Right cardiac atrium (tissue), 5 donors: ENCODE measurements around the gene CFTR. TPM values are rescaled to one million over a fixed set of nuclear protein-coding genes. Genes with fewer than 3 reads are reported as not detected.
"Not testable (repeated sequence)": the region's sequence is repeated elsewhere in the genome, so short reads cannot be mapped to it uniquely, and the experiment has no call there.

Experiments
- ATAC-seq, 2 donors: fragments of 200-7000 bp; cut with Tn5 transposase; one replicate each; pipeline versions ENCODE4 v1.8.0 to v1.9.1; 2020; ENCODE audit warnings: moderate library complexity in 2 of 2, mild to moderate bottlenecking in 1 of 2
- DNase-seq, 3 donors: peaks; one replicate each; pipeline ENCODE4 v3.0.0-alpha.2; 2020
- H3K27ac ChIP-seq: one replicate; pipeline ENCODE4 v1.5.1; 2013; ENCODE audit warnings: mild to moderate bottlenecking, low read length, control low read depth, moderate library complexity
- H3K27me3 ChIP-seq: one replicate; pipeline ENCODE4 v1.6.1; 2013; ENCODE audit not compliant: control insufficient read depth, insufficient read depth
- H3K4me1 ChIP-seq: one replicate; pipeline ENCODE4 v1.6.1; 2013; ENCODE audit warnings: low read length; ENCODE audit not compliant: control insufficient read depth, insufficient read depth
- H3K4me3 ChIP-seq: one replicate; pipeline ENCODE4 v1.5.1; 2013; ENCODE audit warnings: low read length, control low read depth
- H3K9me3 ChIP-seq: one replicate; pipeline ENCODE4 v1.6.1; 2013; ENCODE audit warnings: low read length; ENCODE audit not compliant: control insufficient read depth
- WGBS: extraction: QIAGEN DNeasy Blood & Tissue Kit; methylation state at CpG from one replicate; pipeline ENCODE4 v1.1.7; 2013; 5-methylcytosine and 5-hydroxymethylcytosine counted together
- intact Hi-C, 4 donors: fragments of 100-400 bp; cut with DNase I; formaldehyde crosslinking; loops; one replicate each; pipeline versions ENCODE4 v1.11.0 to v1.14.0; 2022 to 2023
- polyA plus RNA-seq: library from polyadenylated mRNA; stranded (reverse); fragments of 200-250 nt; gene quantifications from one replicate; pipeline ENCODE4 v1.2.3, GENCODE V29; 2013
- total RNA-seq, 4 donors: library from RNA; stranded (reverse); fragmentation: NEBNext Ultra II Directional; extraction: Animal tissue kit (Norgen Biotek cat#: 25700); gene quantifications; one replicate each; pipeline ENCODE4 v1.2.1, GENCODE V29; 2021
- donor health status: healthy with polysubstance abuse.
- donor health status: DM: no; HTN: yes; CAD: no.
- donor health status: DM: no; HTN: no; CAD: no.
- donor health status: DM: no; HTN: yes; CAD: no; lungs with severe emphysema.
- donor health status: DM: yes; HTN: yes; CAD: no.

The CFTR gene
- total and polyA plus RNA-seq, 5 donors: 0.15 to 0.28 TPM; not detected in 3

DNA sequence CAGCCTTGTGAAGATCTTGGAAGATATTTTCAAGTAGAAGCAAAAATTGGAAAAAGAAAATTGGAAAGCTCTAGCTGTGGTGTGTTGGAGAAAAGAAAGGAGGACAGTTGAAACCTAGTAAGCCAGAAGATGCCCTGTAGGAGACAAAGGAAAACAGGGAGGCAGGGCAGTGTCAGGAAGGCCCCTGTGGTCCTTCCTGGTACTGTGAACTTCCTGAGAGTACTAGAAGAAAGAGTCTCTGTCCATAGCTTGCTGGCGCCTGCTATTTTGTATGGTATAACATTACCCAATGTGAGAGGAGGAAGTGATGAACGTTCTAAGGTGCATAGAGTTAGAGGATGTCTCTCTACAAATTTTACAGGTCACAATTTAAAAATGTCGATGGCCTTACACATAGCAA lies 210.3 kb downstream of the CFTR start:
- intact Hi-C loops: no loop called here
- H3K4me3 ChIP-seq: no peak overlapping the region
- H3K27me3 ChIP-seq: no peaks in the 10 kb centered on the region
- no peaks in the 10 kb centered on the region for H3K4me1 ChIP-seq
- 88% methylated on average over 3 of the region's 3 CpGs for WGBS
- ATAC-seq (no peak), DNase-seq (no peak)
- no peak overlapping the region for H3K27ac ChIP-seq
- H3K9me3 ChIP-seq: no peaks in the 10 kb centered on the region

DNA sequence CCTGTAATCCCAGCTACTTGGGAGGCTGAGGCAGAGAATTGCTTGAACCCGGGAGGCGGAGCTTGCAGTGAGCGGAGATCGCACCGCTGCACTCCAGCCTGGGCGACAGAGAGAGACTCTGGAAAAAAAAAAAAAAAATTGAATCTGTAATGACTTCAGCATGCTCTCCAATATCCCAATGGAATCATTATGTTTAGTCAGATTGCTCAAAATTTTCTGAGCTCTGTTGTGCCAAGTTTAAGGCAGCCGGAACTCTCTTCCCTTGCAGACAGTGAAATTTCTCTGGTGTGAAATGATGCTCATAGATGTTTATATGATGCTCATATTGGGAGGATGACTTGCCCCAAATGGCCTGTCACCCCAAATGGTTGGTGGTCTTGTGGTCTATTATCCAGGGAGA lies 212.5 kb downstream of the CFTR start:
- H3K4me3 ChIP-seq: no peak overlapping the region
- DNase-seq (no peak), ATAC-seq (no peak)
- no peak overlapping the region for H3K27ac ChIP-seq
- no peaks in the 10 kb centered on the region for H3K27me3 ChIP-seq
- intact Hi-C loops: no loop called here
- no peaks in the 10 kb centered on the region for H3K9me3 ChIP-seq
- H3K4me1 ChIP-seq: no peaks in the 10 kb centered on the region
- WGBS: 92% methylated on average over 7 of the region's 7 CpGs

DNA sequence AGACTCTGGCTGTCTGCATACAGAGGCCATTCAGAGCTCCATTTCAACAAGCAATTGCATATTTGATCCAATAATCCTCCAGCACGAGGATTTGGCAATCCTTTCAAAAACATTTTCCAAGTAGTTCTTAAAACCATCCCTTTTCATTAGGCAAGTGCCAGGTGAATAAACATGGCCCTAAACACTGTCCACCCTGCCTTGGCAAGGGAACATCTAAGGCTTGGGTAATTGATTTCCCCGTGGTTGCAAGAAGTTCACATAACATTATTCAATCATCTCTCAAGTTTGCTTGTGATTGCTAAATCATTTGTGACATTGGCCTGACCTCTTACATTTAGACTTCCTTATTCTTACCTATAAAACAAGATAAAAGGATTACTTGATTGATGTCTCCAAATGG lies 218.2 kb downstream of the CFTR start:
- intact Hi-C loops: no loop called here
- Histone ChIP-seq H3K27me3 (no peaks in the 10 kb centered on the region), H3K27ac (no peak overlapping the region), H3K4me1 (no peaks in the 10 kb centered on the region), H3K4me3 (no peak overlapping the region), H3K9me3 (no peaks in the 10 kb centered on the region)
- DNase-seq (no peak), ATAC-seq (no peak)
- WGBS: 78% methylated on average over 2 of the region's 2 CpGs

DNA sequence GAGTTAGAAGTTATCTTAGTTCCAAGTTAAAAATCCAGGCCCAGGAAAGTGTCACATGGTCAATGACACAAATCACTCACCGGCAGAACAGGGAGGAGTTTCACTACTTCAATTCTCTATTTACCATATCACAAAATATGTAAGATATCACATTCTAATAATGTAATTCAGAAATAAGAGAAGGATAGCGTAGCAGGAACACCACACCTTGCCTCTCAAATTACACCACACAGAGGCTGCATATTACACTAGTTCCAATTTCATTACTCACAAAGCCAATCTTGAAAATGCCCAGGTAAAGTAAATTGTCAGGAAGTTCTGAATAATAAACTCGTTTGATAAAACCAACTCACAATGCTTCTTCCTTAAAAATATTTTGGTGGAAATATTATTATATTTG lies 224.2 kb downstream of the CFTR start:
- no peak for ATAC-seq
- no peak overlapping the region for H3K4me3 ChIP-seq
- H3K27me3 ChIP-seq: no peaks in the 10 kb centered on the region
- H3K9me3 ChIP-seq: no peaks in the 10 kb centered on the region
- no peak for DNase-seq
- intact Hi-C loops: no loop called here
- H3K27ac ChIP-seq: no peak overlapping the region
- WGBS: 71% methylated on average over 3 of the region's 3 CpGs
- H3K4me1 ChIP-seq: no peaks in the 10 kb centered on the region

DNA sequence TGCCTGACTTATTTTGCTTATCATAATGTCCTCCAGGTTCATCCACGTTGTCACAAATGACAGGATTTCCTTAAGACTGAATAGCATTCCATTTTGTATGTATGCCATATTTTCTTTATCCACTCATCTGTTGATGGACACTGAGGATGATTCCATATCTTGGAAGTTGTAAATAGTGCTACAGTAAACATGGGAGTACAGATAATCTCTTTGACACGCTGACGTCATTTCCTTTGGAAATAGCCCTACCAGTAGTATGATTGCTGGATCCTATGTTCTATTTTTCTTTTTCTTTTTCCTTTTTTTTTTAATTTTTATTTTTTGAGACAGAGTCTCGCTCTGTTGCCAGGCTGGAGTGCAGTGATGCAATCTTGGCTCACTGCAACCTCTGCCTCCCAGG lies 225.8 kb downstream of the CFTR start:
- Histone ChIP-seq H3K27me3 (no peaks in the 10 kb centered on the region), H3K4me3 (no peak overlapping the region), H3K9me3 (no peaks in the 10 kb centered on the region), H3K4me1 (no peaks in the 10 kb centered on the region), H3K27ac (no peak overlapping the region)
- DNase-seq (no peak), ATAC-seq (no peak)
- WGBS: 66% methylated on average over 4 of the region's 4 CpGs
- intact Hi-C loops: no loop called here

DNA sequence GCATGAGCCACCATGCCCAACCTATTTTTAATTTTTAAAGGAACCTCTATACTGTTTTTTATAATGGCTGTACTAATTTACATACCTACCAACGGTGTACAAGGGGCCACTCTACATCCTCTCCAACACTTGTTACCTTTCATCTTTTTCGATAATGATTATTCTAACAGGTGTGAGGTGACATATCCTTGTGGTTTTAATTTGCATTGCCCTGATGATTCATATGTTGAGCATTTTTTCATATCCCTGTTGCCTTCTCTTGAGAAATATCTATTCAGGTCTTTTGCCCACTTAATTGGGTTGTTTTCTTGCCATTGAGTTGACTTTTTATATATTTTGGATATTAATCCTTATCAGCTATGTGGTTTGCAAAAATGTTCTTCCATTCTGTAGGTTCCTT lies 226.4 kb downstream of the CFTR start:
- H3K27me3 ChIP-seq: no peaks in the 10 kb centered on the region
- H3K4me1 ChIP-seq: no peaks in the 10 kb centered on the region
- intact Hi-C loops: no loop called here
- H3K4me3 ChIP-seq: no peak overlapping the region
- ATAC-seq (no peak), DNase-seq (no peak)
- no peak overlapping the region for H3K27ac ChIP-seq
- 74% methylated on average over 2 of the region's 2 CpGs for WGBS
- H3K9me3 ChIP-seq: no peaks in the 10 kb centered on the region

DNA sequence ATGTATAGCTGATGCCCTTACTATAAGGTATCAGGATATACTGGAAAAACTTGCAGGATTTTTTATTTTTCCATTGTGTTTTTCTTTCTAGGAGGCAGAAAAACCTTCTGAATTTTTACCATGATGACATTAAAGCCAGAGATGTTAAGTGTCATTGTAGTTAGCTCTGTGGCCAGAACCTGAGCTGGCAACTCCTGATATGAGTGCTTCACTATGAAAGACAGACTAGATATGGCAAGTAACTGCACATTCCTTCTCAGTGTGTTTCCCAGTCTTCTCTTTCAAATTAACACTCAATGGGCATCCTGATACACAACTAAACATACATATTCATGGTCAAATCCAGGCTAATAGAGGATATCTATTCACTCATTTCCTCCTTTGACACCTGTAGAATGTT lies 227.3 kb downstream of the CFTR start:
- H3K27me3 ChIP-seq: no peaks in the 10 kb centered on the region
- H3K4me3 ChIP-seq: no peak overlapping the region
- H3K9me3 ChIP-seq: no peaks in the 10 kb centered on the region
- no peaks in the 10 kb centered on the region for H3K4me1 ChIP-seq
- intact Hi-C loops: no loop called here
- DNase-seq: no peak
- no peak overlapping the region for H3K27ac ChIP-seq
- ATAC-seq: no peak

DNA sequence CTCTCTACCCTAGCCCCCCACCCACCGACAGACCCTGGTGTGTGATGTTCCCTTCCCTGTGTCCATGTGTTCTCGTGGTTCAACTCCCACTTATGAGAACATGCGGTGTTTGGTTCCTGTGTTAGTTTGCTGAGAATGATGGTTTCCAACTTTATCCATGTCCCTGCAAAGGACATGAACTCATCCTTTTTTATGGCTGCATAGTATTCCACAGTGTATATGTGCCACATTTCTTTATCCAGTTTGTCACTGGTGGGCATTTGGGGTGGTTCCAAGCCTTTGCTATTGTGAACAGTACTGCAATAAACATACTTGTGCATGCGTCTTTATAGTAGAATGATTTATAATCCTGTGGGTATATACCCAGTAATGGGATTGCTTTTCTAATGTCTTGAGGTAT lies 228.3 kb downstream of the CFTR start:
- H3K4me1 ChIP-seq, intact Hi-C loops, H3K27ac ChIP-seq, H3K4me3 ChIP-seq, DNase-seq, H3K9me3 ChIP-seq, ATAC-seq, H3K27me3 ChIP-seq: not testable (repeated sequence)
- 97% methylated on average over 4 of the region's 4 CpGs for WGBS

DNA sequence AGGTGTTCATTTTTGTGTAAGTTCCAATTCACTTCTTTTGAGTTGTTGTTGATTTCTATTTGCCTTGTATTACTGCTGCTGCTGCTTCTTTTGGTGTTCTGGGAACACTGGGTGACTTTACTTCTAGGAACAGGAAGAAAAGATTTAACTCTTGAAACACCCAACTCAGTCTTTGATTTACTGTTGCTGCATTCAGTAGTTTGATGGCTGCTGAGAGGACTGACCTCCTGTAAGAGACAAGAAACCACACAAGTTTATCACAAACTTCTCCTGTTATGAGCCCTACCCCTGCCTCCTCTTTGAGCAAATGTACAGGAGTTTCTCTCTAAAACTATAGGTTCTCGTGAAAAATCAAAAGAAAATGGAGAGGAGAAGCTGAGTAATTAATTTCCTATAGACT lies 231.7 kb downstream of the CFTR start:
- Histone ChIP-seq H3K4me3 (no peak overlapping the region), H3K27ac (no peak overlapping the region), H3K9me3 (no peaks in the 10 kb centered on the region), H3K4me1 (no peaks in the 10 kb centered on the region), H3K27me3 (no peaks in the 10 kb centered on the region)
- intact Hi-C loops: loop anchor here in 2 of 4 donors (10.0 kb wide), 1 partner anchor 257 kb away; no protein-coding TSS in a partner anchor
- DNase-seq (no peak), ATAC-seq (no peak)
- WGBS: 90% methylated on average over 1 of the region's 1 CpG

DNA sequence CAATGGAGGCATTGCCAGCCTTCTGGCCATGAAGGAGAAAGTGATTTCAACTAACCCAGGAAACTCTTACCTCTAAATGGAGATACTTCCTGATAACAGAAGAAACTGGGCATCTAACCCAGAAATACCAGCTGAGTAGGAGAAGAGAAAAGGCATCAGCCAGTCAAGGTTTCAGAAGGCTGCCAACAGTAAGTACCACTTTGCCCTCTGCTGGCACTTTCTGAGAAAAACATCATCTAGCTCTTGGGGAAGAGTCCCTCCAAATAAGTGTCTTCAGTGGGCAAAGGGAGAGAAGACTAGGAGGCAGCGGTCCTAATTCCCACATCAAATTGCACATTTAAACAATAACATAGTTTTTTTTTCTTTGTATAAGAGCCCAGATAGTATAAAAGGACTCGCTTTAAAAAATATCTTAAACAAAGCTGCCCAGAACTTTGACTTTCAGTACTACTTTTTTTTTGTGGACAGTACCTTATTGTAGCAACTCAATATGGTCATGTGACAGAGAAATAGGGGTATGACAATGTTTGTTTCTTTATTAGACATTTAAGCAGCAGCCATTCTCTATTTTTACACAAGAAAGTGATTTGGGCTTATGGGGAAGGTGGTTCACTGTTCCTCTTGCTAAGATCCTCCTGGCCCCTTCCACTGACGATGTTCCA lies 236.1 kb downstream of the CFTR start:
- ATAC-seq: peak in 1 of 2 donors; percentile 44
- no peak overlapping the region for H3K27ac ChIP-seq
- H3K4me1 ChIP-seq: no peaks in the 10 kb centered on the region
- DNase-seq: no peak
- no peaks in the 10 kb centered on the region for H3K27me3 ChIP-seq
- no peak overlapping the region for H3K4me3 ChIP-seq
- intact Hi-C loops: loop anchor here (5.0 to 10.0 kb wide), 3 partner anchors 254 to 261 kb away; no protein-coding TSS in a partner anchor
- no peaks in the 10 kb centered on the region for H3K9me3 ChIP-seq
- WGBS: 64% methylated on average over 3 of the region's 3 CpGs

DNA sequence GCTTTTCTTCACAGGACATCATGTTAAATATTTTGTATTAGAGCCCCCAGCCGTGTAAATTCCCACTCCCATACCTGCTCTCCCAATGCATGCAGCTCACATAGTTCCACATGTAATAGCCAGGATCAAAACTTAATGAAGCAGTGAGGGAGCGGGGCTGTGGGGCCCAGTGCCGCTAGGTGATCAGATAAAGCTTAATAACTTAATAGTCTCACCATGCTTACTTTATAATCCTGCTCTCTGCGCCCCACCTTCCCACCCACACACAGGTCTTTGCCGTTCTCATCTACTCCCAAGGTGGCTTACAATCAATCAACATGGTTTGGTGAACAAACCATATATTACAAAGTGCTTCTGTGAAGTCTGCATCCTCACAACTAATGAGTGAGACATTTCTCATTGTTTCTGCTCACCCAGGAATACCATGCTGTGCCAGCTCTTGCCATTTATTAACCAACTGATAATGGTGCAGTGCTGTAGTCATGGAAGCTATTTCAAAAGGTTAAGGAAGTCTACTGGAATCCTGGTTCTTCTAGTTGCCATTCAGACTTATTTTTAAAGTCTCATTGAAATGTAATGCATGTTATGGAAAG lies 237.0 kb downstream of the CFTR start:
- H3K27ac ChIP-seq: no peak overlapping the region
- no peak for DNase-seq
- intact Hi-C loops: loop anchor here (5.0 to 10.0 kb wide), 3 partner anchors 255 to 262 kb away; no protein-coding TSS in a partner anchor
- no peak overlapping the region for H3K4me3 ChIP-seq
- no peak for ATAC-seq
- H3K9me3 ChIP-seq: no peaks in the 10 kb centered on the region
- no peaks in the 10 kb centered on the region for H3K27me3 ChIP-seq
- 74% methylated on average over 5 of the region's 5 CpGs for WGBS
- H3K4me1 ChIP-seq: no peaks in the 10 kb centered on the region
